ENCODE results near the gene ZEB2. TPM values are rescaled to one million over a fixed set of nuclear protein-coding genes. Genes with fewer than 3 reads are reported as not detected.

The ZEB2 gene
- total RNA-seq, 4 donors from 2014 or later: 168 to 344 (median 251) TPM

GRCh38 chr2:144554492-144555210, 34.7 kb upstream of the ZEB2 start:
- DNase-seq (ENCODE audit: low spot score): no peak
- no peak for ATAC-seq (ENCODE audit: low FRiP score)
- TF ChIP-seq CTCF (IDR thresholded peaks at IDR 0.05): no peak

DNA sequence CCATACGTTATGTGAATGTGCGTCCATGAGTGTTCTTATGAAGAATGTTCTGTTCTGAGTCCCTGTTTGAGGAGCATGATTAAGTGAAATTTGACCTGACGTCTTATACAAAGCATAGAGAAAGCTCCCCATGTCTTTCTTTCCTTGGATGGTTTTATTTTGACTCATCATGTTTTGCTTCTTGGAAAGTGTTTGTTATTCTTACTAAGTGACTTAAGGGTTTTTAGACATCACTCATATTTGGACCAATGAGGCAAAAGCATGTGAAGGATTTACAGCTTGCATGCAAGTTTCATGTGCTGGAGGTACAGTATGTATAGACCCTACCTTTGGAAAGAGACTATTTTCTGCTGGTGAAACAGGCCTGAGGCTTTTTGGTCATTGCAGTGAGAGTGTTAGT, 33.5 kb upstream of the ZEB2 start:
- DNase-seq (ENCODE audit: low spot score) (no peak), ATAC-seq (ENCODE audit: low FRiP score) (no peak)
- TF ChIP-seq CTCF (IDR thresholded peaks at IDR 0.05): no peak

DNA sequence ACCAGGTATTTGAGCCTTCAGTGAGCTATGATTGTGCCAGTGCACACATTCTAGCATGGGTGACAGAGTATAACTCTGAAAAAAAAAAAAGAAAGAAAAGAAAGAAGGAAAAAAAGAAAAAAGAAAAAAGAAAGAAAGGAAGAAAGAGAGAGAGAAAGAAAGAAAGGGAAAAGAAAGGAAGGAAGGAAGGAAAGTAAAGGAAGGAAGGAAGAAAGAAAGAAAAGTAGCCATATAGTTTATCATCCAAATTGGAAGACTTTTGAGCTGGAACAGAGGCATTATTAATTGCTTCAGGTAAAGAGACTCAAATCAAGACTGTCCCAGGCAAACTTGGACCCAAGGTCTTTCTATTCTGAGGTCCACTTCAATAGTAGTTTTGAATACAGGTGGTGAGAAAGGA, 32.9 kb upstream of the ZEB2 start:
- no peak for TF ChIP-seq CTCF (IDR thresholded peaks at IDR 0.05)
- ATAC-seq (ENCODE audit: low FRiP score) (no peak), DNase-seq (ENCODE audit: low spot score) (no peak)

GRCh38 chr2:144550911-144551310, 31.0 kb upstream of the ZEB2 start:
- no peak for DNase-seq (ENCODE audit: low spot score)
- no peak for TF ChIP-seq CTCF (IDR thresholded peaks at IDR 0.05)
- ATAC-seq (ENCODE audit: low FRiP score): no peak

GRCh38 chr2:144550084-144550483, 30.2 kb upstream of the ZEB2 start:
- no peak for TF ChIP-seq CTCF (IDR thresholded peaks at IDR 0.05)
- ATAC-seq (ENCODE audit: low FRiP score): no peak
- DNase-seq (ENCODE audit: low spot score): no peak

DNA sequence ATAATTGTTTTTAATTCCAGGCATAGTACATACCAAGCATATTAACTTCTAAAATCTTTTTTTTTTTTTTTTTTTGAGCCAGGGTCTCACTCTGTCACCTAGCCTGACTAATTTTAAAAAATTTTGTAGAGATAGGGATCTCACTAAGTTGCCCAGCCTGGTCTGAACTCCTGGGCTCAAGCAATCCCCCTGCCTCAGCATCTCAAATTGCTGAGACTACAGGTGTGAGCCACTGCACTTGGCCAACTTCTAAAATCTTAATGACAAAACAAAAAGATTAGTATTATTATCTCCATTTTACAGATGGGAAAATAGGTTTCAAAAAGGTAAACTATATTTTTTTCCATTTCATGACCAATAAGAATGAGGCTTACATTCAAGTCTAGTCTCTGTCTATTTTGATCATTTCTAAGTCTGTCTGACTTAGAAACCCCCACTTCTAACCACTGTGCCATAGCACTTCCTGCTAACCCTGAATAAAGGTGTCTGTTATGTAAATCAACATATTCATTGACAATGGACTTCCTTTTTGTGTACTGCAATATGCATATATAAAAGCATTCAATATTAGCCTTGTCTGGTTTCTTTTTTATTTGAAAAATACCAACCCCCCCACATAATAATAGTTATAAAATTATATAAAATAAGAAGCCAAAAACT, 28.7 kb upstream of the ZEB2 start:
- no peak for TF ChIP-seq CTCF (IDR thresholded peaks at IDR 0.05)
- ATAC-seq (ENCODE audit: low FRiP score) (no peak), DNase-seq (ENCODE audit: low spot score) (no peak)

GRCh38 chr2:144548088-144548487, 28.2 kb upstream of the ZEB2 start:
- DNase-seq (ENCODE audit: low spot score) (no peak), ATAC-seq (ENCODE audit: low FRiP score) (no peak)
- no peak for TF ChIP-seq CTCF (IDR thresholded peaks at IDR 0.05)

Data from omental fat pad (tissue), 4 donors.